Stimulated activated CD8-positive, alpha-beta memory T cell treated with anti-CD3 and anti-CD28 coated beads, Interleukin-15, amount 100 ng/mL, for 24 hours (primary cell): Measurements from ENCODE around the gene PCDHB5.
"Not testable (repeated sequence)": the region's sequence is repeated elsewhere in the genome, so short reads cannot be mapped to it uniquely, and the experiment has no call there.

Experiments
- DNase-seq: peaks from one replicate; pipeline ENCODE4 v3.0.0-alpha.2; 2020; ENCODE audit warnings: low read depth

The PCDHB5 gene

GRCh38 chr5:141152096-141152495 lies 17.1 kb downstream of the PCDHB5 start:
- not testable (repeated sequence) for DNase-seq

- no peak for DNase-seq
These were observed 20.8 kb downstream of the PCDHB5 start for GRCh38 chr5:141155540-141156374.

GRCh38 chr5:141157356-141157755 lies 22.4 kb downstream of the PCDHB5 start:
- DNase-seq = not testable (repeated sequence)

GRCh38 chr5:141157901-141158300 lies 22.9 kb downstream of the PCDHB5 start:
- not testable (repeated sequence) for DNase-seq

- no peak for DNase-seq
These were observed 37.6 kb downstream of the PCDHB5 start, which contains the start of gene PCDHB7 for GRCh38 chr5:141172381-141173204. Gene PCDHB7, plus strand, starts transcription at chr5:141172644. Its CDS starts 192 bp downstream, at chr5:141172836.

GRCh38 chr5:141174291-141175104 lies 39.5 kb downstream of the PCDHB5 start:
- not testable (repeated sequence) for DNase-seq

GRCh38 chr5:141175933-141176332 lies 40.9 kb downstream of the PCDHB5 start:
- no peak for DNase-seq

GRCh38 chr5:141177577-141178191 lies 42.7 kb downstream of the PCDHB5 start, which contains the start of gene PCDHB8:
Gene PCDHB8, plus strand, starts transcription at chr5:141177790. Its CDS starts 245 bp downstream, at chr5:141178035.
- not testable (repeated sequence) for DNase-seq

- DNase-seq = not testable (repeated sequence)
These were observed 44.4 kb downstream of the PCDHB5 start for GRCh38 chr5:141179371-141179770.

- not testable (repeated sequence) for DNase-seq
These were observed 44.9 kb downstream of the PCDHB5 start for GRCh38 chr5:141179876-141180275.

GRCh38 chr5:141180313-141180712 lies 45.3 kb downstream of the PCDHB5 start:
- DNase-seq = no peak

GRCh38 chr5:141182248-141182647 lies 47.2 kb downstream of the PCDHB5 start, which contains the start of gene PCDHB16:
Gene PCDHB16, plus strand, starts transcription at chr5:141182387. Its CDS starts 173 bp downstream, at chr5:141182560.
- DNase-seq = no peak

GRCh38 chr5:141184117-141184855 lies 49.3 kb downstream of the PCDHB5 start:
- not testable (repeated sequence) for DNase-seq

- no peak for DNase-seq
These were observed 52.0 kb downstream of the PCDHB5 start, which contains the start of gene PCDHB9 for GRCh38 chr5:141186897-141187512. Gene PCDHB9, plus strand, starts transcription at chr5:141187161. Its CDS starts 158 bp downstream, at chr5:141187319.
